Gastroesophageal sphincter (tissue), 4 donors: ENCODE results near the gene ZEB2. TPM values are rescaled to one million over a fixed set of nuclear protein-coding genes. Genes with fewer than 3 reads are reported as not detected.

ENCODE experiments used
- ATAC-seq: fragments of 150-250 bp; one replicate; pipeline ENCODE4 v1.9.1; 2016; ENCODE audit warnings: mild to moderate bottlenecking, moderate library complexity
- H3K27ac ChIP-seq, 4 donors: fragments of 200-600 bp; sonication (generic) in 3 of 4; 1 replicate in 3 of 4; 2 replicates in 1 of 4; pipeline ENCODE4 v1.5.1; 2016 to 2019
- H3K27me3 ChIP-seq: fragments of 200-600 bp; sonication (generic); one replicate; pipeline ENCODE4 v1.5.1; 2019
- H3K36me3 ChIP-seq, 2 donors: fragments of 200-600 bp; sonication (generic); one replicate each; pipeline ENCODE4 v1.5.1; 2019; ENCODE audit warnings: control low read depth in 1 of 2
- H3K4me1 ChIP-seq, 3 donors: fragments of 200-600 bp; sonication (generic); 1 replicate in 2 of 3; 2 replicates in 1 of 3; pipeline ENCODE4 v1.5.1; 2016 to 2019; ENCODE audit warnings: control low read depth in 2 of 3
- H3K4me3 ChIP-seq, 2 donors: fragments of 200-600 bp; sonication (generic); one replicate each; pipeline ENCODE4 v1.5.1; 2019; ENCODE audit warnings: mild to moderate bottlenecking in 1 of 2, moderate library complexity in 1 of 2
- H3K9me3 ChIP-seq, 3 donors: fragments of 200-600 bp; sonication (generic); one replicate each; pipeline ENCODE4 v1.5.1; 2017 to 2019; ENCODE audit warnings: control low read depth in 2 of 3
- CTCF ChIP-seq, 4 experiments: fragments of 200-600 bp in 2 of 4; fragments of 450-650 bp in 2 of 4; sonication (generic) in 1 of 4; IDR thresholded peaks; one replicate each; pipeline ENCODE4 v1.5.1; 2017 to 2019; ENCODE audit warnings: antibody characterized with exemption in 4 of 4, mild to moderate bottlenecking in 2 of 4, moderate library complexity in 2 of 4
- EP300 ChIP-seq: sonication (generic); formaldehyde crosslinking; IDR thresholded peaks from one replicate; pipeline ENCODE4 v1.6.1; 2017; ENCODE audit warnings: antibody characterized with exemption, mild to moderate bottlenecking
- POLR2A ChIP-seq, 2 donors: fragments of 450-650 bp; IDR thresholded peaks; one replicate each; pipeline ENCODE4 v1.6.1; 2017; ENCODE audit warnings: antibody characterized with exemption in 2 of 2, mild to moderate bottlenecking in 2 of 2, moderate library complexity in 1 of 2
- POLR2AphosphoS5 ChIP-seq: sonication (generic); formaldehyde crosslinking; IDR thresholded peaks from one replicate; pipeline ENCODE4 v1.6.1; 2017; ENCODE audit warnings: antibody characterized with exemption
- WGBS, 2 donors: methylation state at CpG; one replicate each; pipeline ENCODE4 v1.1.5; 2018; ENCODE audit warnings: low coverage in 1 of 2; 5-methylcytosine and 5-hydroxymethylcytosine counted together
- total RNA-seq, 4 donors: library from RNA; depleted of rRNA; stranded (reverse); fragments of >200 nt; gene quantifications; one replicate each; pipeline ENCODE4 v1.1.0, GENCODE V29; 2016

ZEB2 gene
- total RNA-seq, 4 donors from 2014 or later: 42.3 to 95.7 (median 53.8) TPM

- H3K27me3 ChIP-seq: no peaks in the 10 kb centered on the region
- no peak overlapping the region for H3K27ac ChIP-seq
- ATAC-seq: no peak
- WGBS, 2 donors: 74 to 86% methylated on average over 7 to 8 of the region's 8 CpGs
- no peak overlapping the region for H3K4me3 ChIP-seq
- no peaks in the 10 kb centered on the region for H3K9me3 ChIP-seq
- H3K36me3 ChIP-seq: no peaks in the 10 kb centered on the region
- TF ChIP-seq POLR2A (IDR thresholded peaks at IDR 0.05): no peak
- TF ChIP-seq POLR2AphosphoS5: no peak
- TF ChIP-seq EP300: no peak
- no peak for TF ChIP-seq CTCF (IDR thresholded peaks at IDR 0.05)
- peaks cover 0 to 31% (median 0%) of the 10 kb centered on the region in 3 donors for H3K4me1 ChIP-seq
Observed at GRCh38 chr2:144493027-144493809, 26.7 kb downstream of the ZEB2 start.

GRCh38 chr2:144490857-144491256 is 29.1 kb downstream of the ZEB2 start:
- Histone ChIP-seq H3K27me3 (no peaks in the 10 kb centered on the region), H3K4me3 (no peak overlapping the region), H3K4me1 (peaks cover 0 to 24% (median 0%) of the 10 kb centered on the region in 3 donors), H3K9me3 (no peaks in the 10 kb centered on the region), H3K27ac (no peak overlapping the region), H3K36me3 (no peaks in the 10 kb centered on the region)
- 87 to 92% methylated on average over 11 to 12 of the region's 15 CpGs for WGBS, 2 donors
- ATAC-seq: no peak
- TF ChIP-seq CTCF (IDR thresholded peaks at IDR 0.05) (no peak), POLR2AphosphoS5 (no peak), POLR2A (IDR thresholded peaks at IDR 0.05) (no peak), EP300 (no peak)

- no peak for TF ChIP-seq POLR2AphosphoS5
- TF ChIP-seq CTCF (IDR thresholded peaks at IDR 0.05): no peak
- no peak for TF ChIP-seq POLR2A (IDR thresholded peaks at IDR 0.05)
- no peak for TF ChIP-seq EP300
- no peaks in the 10 kb centered on the region for H3K27me3 ChIP-seq
- no peaks in the 10 kb centered on the region for H3K36me3 ChIP-seq
- H3K4me1 ChIP-seq: peaks cover 0 to 18% (median 0%) of the 10 kb centered on the region in 3 donors
- no peak overlapping the region for H3K4me3 ChIP-seq
- ATAC-seq: no peak
- H3K27ac ChIP-seq: no peak overlapping the region
- no peaks in the 10 kb centered on the region for H3K9me3 ChIP-seq
Observed at GRCh38 chr2:144490017-144490416, 29.9 kb downstream of the ZEB2 start.

GRCh38 chr2:144489315-144489916 is 30.5 kb downstream of the ZEB2 start:
- Histone ChIP-seq H3K27ac (no peak overlapping the region), H3K9me3 (no peaks in the 10 kb centered on the region), H3K27me3 (no peaks in the 10 kb centered on the region), H3K4me1 (peaks cover 0 to 16% (median 0%) of the 10 kb centered on the region in 3 donors), H3K4me3 (no peak overlapping the region), H3K36me3 (no peaks in the 10 kb centered on the region)
- TF ChIP-seq POLR2A (IDR thresholded peaks at IDR 0.05) (no peak), CTCF (IDR thresholded peaks at IDR 0.05) (no peak), POLR2AphosphoS5 (no peak), EP300 (no peak)
- 33 to 59% methylated on average over 1 to 10 of the region's 10 CpGs for WGBS, 2 donors
- no peak for ATAC-seq
